SU-DHL-6 (cell line): ENCODE measurements around the gene RAET1G.

Experiments used
- CTCF ChIP-seq: fragments of 200-600 bp; sonication (generic); IDR thresholded peaks from one replicate; pipeline ENCODE4 v1.5.1; 2017; ENCODE audit warnings: antibody characterized with exemption, mild to moderate bottlenecking, low read length, moderate library complexity; ENCODE audit not compliant: insufficient read depth, poor library complexity, severe bottlenecking
- EZH2phosphoT487 ChIP-seq: fragments of 200-600 bp; sonication (generic), shearing (Covaris generic); conservative IDR thresholded peaks from 2 replicates; pipeline ENCODE4 v1.6.1; 2018; ENCODE audit warnings: mild to moderate bottlenecking, antibody characterized with exemption, low read length, moderate library complexity, mixed read lengths

GRCh38 chr6:149889326-149889725, 33.6 kb downstream of the RAET1G start:
- TF ChIP-seq CTCF: no peak
- TF ChIP-seq EZH2phosphoT487: no peak
